ENCODE data around the gene TNFAIP2.
A peak's percentile ranks its signal among the peaks of the same experiment; 100 is the strongest.
"Not testable (repeated sequence)": the region's sequence is repeated elsewhere in the genome, so short reads cannot be mapped to it uniquely, and the experiment has no call there.

TNFAIP2 gene

DNA sequence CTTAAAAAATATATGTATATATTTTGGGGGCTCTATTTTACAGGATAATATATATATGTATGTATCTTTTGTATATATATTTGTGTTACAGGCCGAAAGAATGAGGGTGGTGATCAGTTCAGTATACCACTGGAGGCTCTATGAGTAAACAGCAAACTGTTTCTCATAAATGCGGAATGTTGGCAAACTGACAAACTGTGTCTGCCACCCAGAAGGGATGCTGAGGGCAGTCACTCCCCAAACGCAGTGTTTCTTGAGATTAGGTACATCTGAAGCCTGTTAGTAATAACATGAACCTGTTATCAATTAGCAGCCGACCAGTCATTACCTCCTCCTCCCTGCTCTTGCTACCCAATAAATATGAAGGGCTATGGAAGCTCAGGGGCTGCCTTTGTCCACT lies 20.8 kb downstream of the TNFAIP2 start:
- Mint-ChIP-seq H3K27ac (no peak overlapping the region), H3K27me3 (peaks cover 52 to 90% of the 10 kb centered on the region in 2 donors), H3K4me1 (ENCODE audit: low read depth in 2 of 2) (peaks cover 4 to 10% of the 10 kb centered on the region in 2 donors), H3K36me3 (ENCODE audit: insufficient read depth) (peaks cover 2% of the 10 kb centered on the region), H3K4me3 (no peak overlapping the region), H3K9me3 (no peaks in the 10 kb centered on the region)
- no peak for DNase-seq
- ATAC-seq (replicated peaks), result no peak

DNA sequence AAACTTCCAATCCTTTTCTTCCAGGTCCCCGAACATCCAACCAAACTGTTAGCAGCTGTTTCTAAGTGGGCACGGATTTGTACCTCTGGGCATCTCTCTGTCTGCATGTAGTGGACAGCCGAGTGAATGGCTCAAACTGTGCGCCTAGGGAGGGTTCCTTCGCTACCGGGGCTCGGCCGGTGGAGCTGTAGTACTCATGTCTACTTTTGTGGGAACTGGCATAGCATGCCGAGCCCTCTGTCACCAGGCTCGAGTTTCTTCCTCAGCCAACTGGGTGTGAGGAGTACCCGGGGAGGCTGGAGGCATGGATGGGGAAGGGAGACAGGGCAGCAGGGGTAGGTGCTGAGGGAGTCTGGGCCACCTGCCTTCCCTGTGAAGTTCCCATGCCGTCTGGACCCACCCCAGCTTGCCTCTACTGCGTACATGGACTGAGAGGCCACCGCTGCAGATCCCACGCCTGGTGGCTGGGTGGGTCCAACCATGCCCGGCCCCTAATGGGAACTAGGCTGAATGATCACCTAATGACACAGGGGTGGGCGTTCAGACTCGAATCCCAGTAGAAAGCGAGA lies 23.0 kb downstream of the TNFAIP2 start:
- Mint-ChIP-seq H3K9me3 (no peaks in the 10 kb centered on the region), H3K4me1 (ENCODE audit: low read depth in 2 of 2) (peaks cover 0 to 3% of the 10 kb centered on the region in 2 donors), H3K27me3 (peaks cover 50 to 73% of the 10 kb centered on the region in 2 donors), H3K36me3 (ENCODE audit: insufficient read depth) (peaks cover 2% of the 10 kb centered on the region), H3K4me3 (no peak overlapping the region), H3K27ac (no peak overlapping the region)
- no peak for DNase-seq
- no peak for ATAC-seq (replicated peaks)

DNA sequence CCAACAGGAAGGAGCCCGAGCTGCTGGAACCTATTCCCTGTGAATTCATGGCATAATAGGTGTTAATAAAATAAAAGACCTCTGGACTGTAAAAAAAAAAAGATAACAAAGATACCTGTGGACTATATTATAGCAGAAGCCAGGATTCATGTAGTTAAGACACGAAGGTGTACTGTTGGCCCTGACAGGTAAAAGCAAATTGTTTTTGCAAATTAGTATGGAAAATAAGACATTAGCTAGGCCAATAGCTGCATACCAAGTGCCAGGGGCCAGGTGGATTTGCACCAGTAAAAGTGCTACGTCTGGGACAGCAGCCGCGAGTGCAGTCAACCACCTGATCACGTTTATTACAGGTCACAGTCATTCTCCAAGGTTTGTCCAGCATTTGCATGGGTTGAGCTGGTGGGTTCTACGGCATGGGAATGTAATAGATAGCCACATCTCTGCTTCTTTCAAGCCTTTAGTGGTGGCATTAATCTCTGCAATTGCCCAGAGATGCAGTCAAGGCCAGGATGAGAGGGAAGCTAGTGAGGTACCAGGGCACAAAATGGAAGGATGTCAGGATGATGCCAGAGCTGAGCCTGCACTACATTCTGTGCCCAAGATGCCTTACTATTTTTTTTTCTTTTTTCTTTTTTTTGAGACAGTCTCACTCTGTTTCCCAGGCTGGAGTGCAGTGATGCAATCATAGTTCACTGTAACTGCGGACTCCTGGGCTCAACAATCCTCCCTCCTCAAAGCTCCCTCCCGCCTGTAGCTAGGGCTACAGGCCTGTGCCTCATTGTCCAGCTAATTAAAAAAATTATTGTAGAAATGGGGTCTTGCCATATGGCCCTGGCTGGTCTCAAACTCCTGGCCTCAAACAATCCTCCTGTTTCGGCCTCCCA lies 26.3 kb downstream of the TNFAIP2 start:
- Mint-ChIP-seq H3K9me3 (no peaks in the 10 kb centered on the region), H3K4me1 (ENCODE audit: low read depth in 2 of 2) (no peaks in the 10 kb centered on the region), H3K4me3 (no peak overlapping the region), H3K27me3 (peaks cover 32 to 39% of the 10 kb centered on the region in 2 donors), H3K36me3 (ENCODE audit: insufficient read depth) (no peaks in the 10 kb centered on the region), H3K27ac (no peak overlapping the region)
- ATAC-seq (replicated peaks) (no peak), DNase-seq (no peak)

DNA sequence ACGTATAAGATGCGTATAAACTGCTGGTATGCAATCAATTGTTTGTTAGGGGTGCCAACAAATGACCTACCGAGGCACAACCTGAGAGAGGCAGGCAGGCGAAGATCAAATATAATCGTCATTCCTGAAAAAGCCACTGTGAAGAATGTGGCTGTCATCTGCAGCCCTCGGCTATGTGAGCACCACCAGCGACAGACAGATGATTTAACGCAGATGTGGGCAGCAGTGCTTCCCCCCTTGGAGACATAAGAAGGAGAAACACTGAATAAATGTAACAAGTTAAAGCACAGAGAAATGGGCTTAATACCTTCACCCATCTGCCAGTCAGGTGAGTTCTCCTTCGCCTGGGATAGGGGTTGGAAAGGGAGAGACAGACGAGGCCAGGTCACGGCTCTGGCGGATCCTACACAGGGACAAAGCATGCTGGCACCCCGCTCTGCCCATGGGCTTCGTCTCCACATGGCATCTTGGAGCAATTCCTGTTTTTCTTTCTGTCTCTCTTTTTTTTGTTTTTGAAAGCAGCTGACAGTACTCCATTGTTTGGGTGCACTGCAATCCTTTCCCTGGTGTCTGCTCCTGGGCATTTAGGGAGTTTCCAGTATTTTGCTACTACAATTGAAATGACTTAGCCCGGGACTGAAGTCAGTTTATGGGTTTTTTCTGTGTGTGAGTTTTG lies 28.1 kb downstream of the TNFAIP2 start:
- Mint-ChIP-seq H3K36me3 (ENCODE audit: insufficient read depth) (no peaks in the 10 kb centered on the region), H3K4me3 (no peak overlapping the region), H3K4me1 (ENCODE audit: low read depth in 2 of 2) (no peaks in the 10 kb centered on the region), H3K9me3 (no peaks in the 10 kb centered on the region), H3K27me3 (peaks cover 24 to 31% of the 10 kb centered on the region in 2 donors), H3K27ac (no peak overlapping the region)
- no peak for ATAC-seq (replicated peaks)
- DNase-seq, result no peak

DNA sequence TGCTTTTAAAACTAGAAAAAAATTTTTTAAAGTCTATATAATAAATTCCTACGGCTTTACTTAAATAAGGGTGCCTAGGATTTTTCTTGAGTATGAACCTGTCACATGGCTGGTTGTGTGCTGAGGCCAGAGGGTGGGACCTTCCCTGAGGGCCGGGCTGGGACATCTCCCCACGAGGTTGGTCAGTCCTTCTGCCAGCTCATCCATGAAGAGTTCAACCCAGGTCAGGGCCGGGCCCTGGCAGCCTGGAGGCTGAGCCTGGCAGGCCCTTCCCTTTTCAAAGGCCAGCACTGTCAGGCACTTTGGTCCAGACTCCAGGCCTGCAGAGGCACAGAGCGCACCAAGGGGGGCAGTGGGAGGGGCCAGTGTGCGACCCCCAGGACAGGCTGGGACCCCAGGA lies 31.7 kb downstream of the TNFAIP2 start:
- Mint-ChIP-seq H3K4me1 (ENCODE audit: low read depth in 2 of 2) (no peaks in the 10 kb centered on the region), H3K4me3 (no peak overlapping the region), H3K27me3 (peaks cover 7 to 21% of the 10 kb centered on the region in 2 donors), H3K9me3 (no peaks in the 10 kb centered on the region), H3K27ac (no peak overlapping the region), H3K36me3 (ENCODE audit: insufficient read depth) (no peaks in the 10 kb centered on the region)
- ATAC-seq (replicated peaks) (no peak), DNase-seq (no peak)

DNA sequence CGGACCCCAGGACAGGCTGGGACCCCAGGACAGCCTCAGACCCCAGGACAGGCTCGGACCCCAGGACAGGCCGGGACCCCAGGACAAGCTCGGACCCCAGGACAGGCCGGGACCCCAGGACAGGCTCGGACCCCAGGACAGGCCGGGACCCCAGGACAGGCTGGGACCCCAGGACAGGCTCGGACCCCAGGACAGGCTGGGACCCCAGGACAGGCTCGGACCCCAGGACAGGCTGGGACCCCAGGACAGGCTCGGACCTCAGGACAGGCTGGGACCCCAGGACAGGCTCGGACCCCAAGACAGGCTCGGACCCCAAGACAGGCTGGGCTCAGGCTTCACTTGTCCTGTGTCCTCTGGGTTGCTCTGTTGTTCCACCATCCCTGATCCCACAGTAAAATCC lies 32.2 kb downstream of the TNFAIP2 start:
- not testable (repeated sequence) for H3K27ac Mint-ChIP-seq; H3K4me3 Mint-ChIP-seq; H3K4me1 Mint-ChIP-seq (ENCODE audit: low read depth in 2 of 2); H3K36me3 Mint-ChIP-seq (ENCODE audit: insufficient read depth); H3K9me3 Mint-ChIP-seq; ATAC-seq (replicated peaks); DNase-seq
- H3K27me3 Mint-ChIP-seq, result peaks cover 7 to 21% of the 10 kb centered on the region in 2 donors

DNA sequence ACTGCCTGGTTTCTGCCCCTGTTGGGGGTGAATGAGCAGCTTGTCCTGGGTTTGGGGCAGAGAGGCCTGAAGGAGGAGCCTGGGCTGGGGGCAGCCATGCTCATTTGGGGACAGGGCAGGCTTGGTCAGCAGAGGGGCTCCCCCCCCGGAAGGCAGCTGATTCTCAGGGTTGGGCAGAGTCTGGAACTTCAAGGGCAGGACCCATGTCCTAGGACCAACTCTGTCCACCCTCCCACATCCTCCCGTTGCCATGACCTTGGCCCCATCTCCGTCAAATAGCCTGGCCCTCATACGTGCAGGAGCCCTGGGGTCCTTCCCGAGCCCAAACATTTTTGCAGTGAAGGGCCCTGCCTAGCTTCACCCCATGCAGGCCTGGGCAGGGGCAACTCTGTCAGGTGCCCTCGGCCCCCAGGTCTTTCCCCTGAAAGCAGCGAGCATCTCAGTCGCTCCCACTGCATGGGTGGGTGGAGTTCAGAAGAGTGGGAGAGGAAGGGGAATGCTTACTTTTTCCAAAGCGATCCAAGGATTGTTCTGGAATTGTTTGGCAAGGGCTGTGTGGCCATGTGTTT lies 32.6 kb downstream of the TNFAIP2 start:
- H3K27me3 Mint-ChIP-seq, result peaks cover 3 to 21% of the 10 kb centered on the region in 2 donors
- peaks cover 0 to 2% of the 10 kb centered on the region in 2 donors for H3K4me1 Mint-ChIP-seq (ENCODE audit: low read depth in 2 of 2)
- no peaks in the 10 kb centered on the region for H3K36me3 Mint-ChIP-seq (ENCODE audit: insufficient read depth)
- DNase-seq, result no peak
- no peak overlapping the region for H3K4me3 Mint-ChIP-seq
- ATAC-seq (replicated peaks), result no peak
- H3K27ac Mint-ChIP-seq, result no peak overlapping the region
- no peaks in the 10 kb centered on the region for H3K9me3 Mint-ChIP-seq

DNA sequence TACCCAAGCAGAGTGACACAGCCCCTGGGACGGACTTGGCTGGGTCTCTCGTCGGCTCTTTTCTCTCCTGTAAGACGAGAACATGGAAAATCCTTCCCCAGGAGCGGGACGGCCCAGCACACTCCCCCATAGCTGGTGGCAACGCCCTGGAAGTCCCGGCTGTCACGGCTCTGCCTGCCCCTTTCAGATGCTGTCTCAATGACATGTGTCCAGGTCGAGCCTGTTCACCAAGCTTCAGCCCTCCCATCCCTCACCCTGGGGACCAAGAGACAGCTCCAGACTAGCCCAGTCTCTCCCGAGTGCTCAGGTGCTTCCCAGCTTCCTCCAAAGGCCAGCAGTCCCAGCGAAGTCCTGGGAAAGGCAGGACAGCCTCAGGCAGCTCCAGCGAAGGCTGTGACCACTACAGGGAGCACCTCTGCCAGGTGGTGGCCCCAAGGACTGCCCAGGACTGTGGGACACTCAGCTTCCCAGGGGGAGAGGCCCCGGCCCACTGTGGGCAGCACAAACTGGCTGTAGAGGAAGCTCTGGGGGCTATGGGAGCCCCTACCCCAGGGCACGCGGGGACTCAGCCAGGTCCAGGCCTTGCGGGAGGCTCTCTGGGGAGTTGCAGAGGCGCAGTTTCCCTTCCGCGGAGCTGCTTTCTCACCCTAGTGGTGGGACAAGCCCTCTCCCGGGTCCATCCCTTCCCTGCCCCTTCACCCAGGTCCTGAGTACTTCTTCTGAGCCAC lies 33.6 kb downstream of the TNFAIP2 start:
- H3K9me3 Mint-ChIP-seq, result no peaks in the 10 kb centered on the region
- peaks cover 0 to 4% of the 10 kb centered on the region in 2 donors for H3K4me1 Mint-ChIP-seq (ENCODE audit: low read depth in 2 of 2)
- no peak for ATAC-seq (replicated peaks)
- no peaks in the 10 kb centered on the region for H3K36me3 Mint-ChIP-seq (ENCODE audit: insufficient read depth)
- no peak for DNase-seq
- H3K27ac Mint-ChIP-seq, result no peak overlapping the region
- peaks cover 0 to 22% of the 10 kb centered on the region in 2 donors for H3K27me3 Mint-ChIP-seq
- H3K4me3 Mint-ChIP-seq, result no peak overlapping the region

DNA sequence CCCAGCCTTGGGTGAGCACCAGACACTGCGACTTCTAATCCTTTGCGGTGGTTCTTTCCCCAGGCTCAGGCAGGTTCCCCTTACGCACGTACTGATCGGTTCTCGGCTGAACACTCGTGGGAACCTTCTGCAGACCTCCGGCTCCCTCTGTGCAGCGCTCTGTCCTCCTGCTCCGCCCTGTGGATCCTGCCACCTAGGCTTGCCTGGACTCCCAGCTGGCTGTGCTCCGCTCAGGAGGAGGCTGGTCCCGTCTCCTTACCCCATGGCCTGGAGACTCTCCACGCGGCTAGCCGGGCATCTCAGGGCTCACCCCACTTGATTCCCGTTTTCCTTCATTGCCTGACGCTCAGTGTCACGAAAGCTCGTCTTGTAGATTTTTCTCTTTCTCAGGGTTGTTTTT lies 34.7 kb downstream of the TNFAIP2 start:
- H3K4me1 Mint-ChIP-seq (ENCODE audit: low read depth in 2 of 2), result peaks cover 0 to 4% of the 10 kb centered on the region in 2 donors
- ATAC-seq (replicated peaks), result no peak
- no peaks in the 10 kb centered on the region for H3K9me3 Mint-ChIP-seq
- no peak overlapping the region for H3K4me3 Mint-ChIP-seq
- no peak for DNase-seq
- H3K36me3 Mint-ChIP-seq (ENCODE audit: insufficient read depth), result no peaks in the 10 kb centered on the region
- H3K27ac Mint-ChIP-seq, result no peak overlapping the region
- peaks cover 0 to 34% of the 10 kb centered on the region in 2 donors for H3K27me3 Mint-ChIP-seq

DNA sequence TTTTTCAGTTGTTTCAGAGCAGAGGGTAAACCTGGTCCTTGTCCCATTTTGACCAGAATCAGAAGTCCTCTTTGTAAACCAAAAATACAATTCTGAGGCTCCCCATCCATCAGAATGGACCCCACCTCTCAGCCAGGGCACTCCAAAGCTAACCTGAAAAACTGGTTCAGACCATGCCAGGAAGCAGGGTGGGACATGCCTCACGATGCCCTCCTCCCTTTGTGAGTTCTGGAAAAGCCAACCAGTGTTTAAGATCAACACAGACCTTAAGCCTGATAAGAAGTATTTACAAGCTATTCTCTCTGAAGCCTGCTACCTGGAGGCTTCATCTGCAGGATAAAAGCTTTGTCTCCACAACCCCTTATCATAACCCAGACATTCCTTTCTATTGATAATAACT lies 35.4 kb downstream of the TNFAIP2 start:
- H3K4me1 Mint-ChIP-seq (ENCODE audit: low read depth in 2 of 2), result peaks cover 0 to 4% of the 10 kb centered on the region in 2 donors
- no peak overlapping the region for H3K4me3 Mint-ChIP-seq
- H3K27me3 Mint-ChIP-seq, result peaks cover 0 to 41% of the 10 kb centered on the region in 2 donors
- no peaks in the 10 kb centered on the region for H3K36me3 Mint-ChIP-seq (ENCODE audit: insufficient read depth)
- H3K27ac Mint-ChIP-seq, result no peak overlapping the region
- DNase-seq (no peak), ATAC-seq (replicated peaks) (no peak)
- no peaks in the 10 kb centered on the region for H3K9me3 Mint-ChIP-seq

DNA sequence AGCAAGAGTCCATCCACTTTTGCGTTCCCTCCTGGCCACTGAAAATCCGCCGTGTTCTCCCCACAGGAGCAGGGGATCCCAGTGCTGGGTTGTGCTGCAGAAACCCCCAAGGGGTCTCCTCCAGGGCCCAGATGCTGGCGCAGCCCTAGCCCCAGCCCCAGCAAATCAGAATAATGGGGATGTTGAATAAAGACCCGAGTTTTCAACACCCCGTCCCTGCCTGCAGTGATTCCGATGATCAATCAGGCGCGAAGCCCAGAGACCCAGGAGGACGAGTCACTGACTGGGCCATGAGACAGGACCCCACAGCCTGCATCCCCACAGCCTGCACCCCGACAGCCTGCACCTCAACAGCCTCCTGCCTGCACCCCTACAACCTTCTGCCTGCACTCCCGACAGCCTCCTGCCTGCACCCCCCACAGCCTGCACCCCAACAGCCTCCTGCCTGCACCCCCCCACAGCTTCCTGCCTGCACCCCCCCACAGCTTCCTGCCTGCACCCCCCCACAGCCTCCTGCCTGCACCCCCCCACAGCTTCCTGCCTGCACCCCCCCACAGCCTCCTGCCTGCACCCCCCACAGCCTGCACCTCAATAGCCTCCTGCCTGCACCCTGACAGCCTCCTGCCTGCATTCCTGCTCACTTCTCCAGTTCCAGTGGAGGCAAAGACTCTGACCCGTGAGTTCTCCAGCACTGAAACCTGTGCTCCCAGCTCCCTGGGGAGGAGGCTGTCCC lies 37.2 kb downstream of the TNFAIP2 start:
- peak overlapping the region in 1 of 2 donors; percentile 59 for H3K27ac Mint-ChIP-seq

DNA sequence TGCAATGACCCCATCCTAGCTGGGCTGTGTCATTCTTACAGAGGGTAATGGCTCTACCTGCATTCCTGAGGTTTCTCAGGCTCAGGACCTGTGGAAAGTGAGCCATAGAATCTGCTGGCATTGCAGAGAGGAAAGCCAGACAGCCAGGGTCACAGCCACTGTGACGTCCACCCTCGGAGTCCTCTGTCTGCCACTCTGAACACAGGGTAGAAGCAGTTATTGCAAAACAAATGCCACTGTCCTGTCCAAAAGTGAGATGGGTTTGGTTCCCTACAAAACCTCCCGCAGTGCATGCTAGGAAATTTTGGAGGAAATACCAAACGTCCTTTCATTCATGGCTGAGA lies 37.8 kb downstream of the TNFAIP2 start:
- Mint-ChIP-seq H3K9me3 (no peaks in the 10 kb centered on the region), H3K27ac (peak overlapping the region in 1 of 2 donors; percentile 59), H3K4me1 (ENCODE audit: low read depth in 2 of 2) (peaks cover 0 to 4% of the 10 kb centered on the region in 2 donors), H3K4me3 (peak overlapping the region in 1 of 2 donors; percentile 1), H3K27me3 (peaks cover 2 to 64% of the 10 kb centered on the region in 2 donors), H3K36me3 (ENCODE audit: insufficient read depth) (no peaks in the 10 kb centered on the region)
- ATAC-seq (replicated peaks), result no peak
- DNase-seq, result no peak

More for the DNA sequence above, 37.2 kb downstream of the TNFAIP2 start:
- H3K4me3 Mint-ChIP-seq, result peak overlapping the region in 1 of 2 donors; percentile 1
- H3K4me1 Mint-ChIP-seq (ENCODE audit: low read depth in 2 of 2), result peaks cover 0 to 4% of the 10 kb centered on the region in 2 donors
- no peaks in the 10 kb centered on the region for H3K36me3 Mint-ChIP-seq (ENCODE audit: insufficient read depth)
- ATAC-seq (replicated peaks), result no peak
- peaks cover 0 to 59% of the 10 kb centered on the region in 2 donors for H3K27me3 Mint-ChIP-seq
- no peaks in the 10 kb centered on the region for H3K9me3 Mint-ChIP-seq
- peak in 1 of 3 experiments; percentile 8 for DNase-seq

Measured in effector memory CD8-positive, alpha-beta T cell (primary cell).